Trophoblast cell (in vitro differentiated cells and primary cell): Measurements from ENCODE around the gene ARSI.

Experiments used
- DNase-seq, 2 donors: peaks; one replicate each; pipeline ENCODE4 v3.0.0-alpha.2; 2016
- H2AFZ ChIP-seq: 2 replicates; pipeline ENCODE4 v1.6.1; 2013; ENCODE audit warnings: low read length, moderate library complexity, mild to moderate bottlenecking; ENCODE audit not compliant: insufficient read depth, poor library complexity
- H2AK5ac ChIP-seq: 2 replicates; pipeline ENCODE4 v1.6.1; 2013; ENCODE audit warnings: mild to moderate bottlenecking, low read length
- H2BK120ac ChIP-seq: 2 replicates; pipeline ENCODE4 v1.6.1; 2013; ENCODE audit warnings: low read length, mild to moderate bottlenecking, moderate library complexity; ENCODE audit not compliant: insufficient read depth, poor library complexity
- H2BK12ac ChIP-seq: 2 replicates; pipeline ENCODE4 v1.6.1; 2013; ENCODE audit warnings: mild to moderate bottlenecking, low read length, moderate library complexity
- H2BK5ac ChIP-seq: 2 replicates; pipeline ENCODE4 v1.6.1; 2013; ENCODE audit warnings: low read length, low read depth, moderate library complexity, mild to moderate bottlenecking; ENCODE audit not compliant: poor library complexity
- H3K14ac ChIP-seq: 2 replicates; pipeline ENCODE4 v1.6.1; 2013; ENCODE audit warnings: mild to moderate bottlenecking, low read length
- H3K18ac ChIP-seq: 2 replicates; pipeline ENCODE4 v1.6.1; 2013; ENCODE audit warnings: mild to moderate bottlenecking, low read length
- H3K23ac ChIP-seq: 2 replicates; pipeline ENCODE4 v1.6.1; 2013; ENCODE audit warnings: low read length
- H3K27ac ChIP-seq: 2 replicates; pipeline ENCODE4 v1.5.1; 2013; ENCODE audit warnings: low read depth, mild to moderate bottlenecking, inconsistent platforms, low read length, moderate library complexity
- H3K27me3 ChIP-seq: 2 replicates; pipeline ENCODE4 v1.6.1; 2013; ENCODE audit warnings: inconsistent platforms, mild to moderate bottlenecking, low read length, moderate library complexity; ENCODE audit not compliant: insufficient read depth
- H3K36me3 ChIP-seq, 2 experiments: 1 replicate in 1 of 2; 2 replicates in 1 of 2; pipeline ENCODE4 v1.6.1; 2013; ENCODE audit warnings: low read length in 2 of 2, mild to moderate bottlenecking in 2 of 2, moderate library complexity in 1 of 2; ENCODE audit not compliant: insufficient read depth in 2 of 2, control insufficient read depth in 1 of 2
- H3K4ac ChIP-seq: 2 replicates; pipeline ENCODE4 v1.6.1; 2013; ENCODE audit warnings: low read depth, mild to moderate bottlenecking, low read length, moderate library complexity
- H3K4me1 ChIP-seq, 2 experiments: 1 replicate in 1 of 2; 2 replicates in 1 of 2; pipeline ENCODE4 v1.6.1; 2013; ENCODE audit warnings: low read length in 2 of 2, mild to moderate bottlenecking in 2 of 2, moderate library complexity in 1 of 2; ENCODE audit not compliant: insufficient read depth in 2 of 2, control insufficient read depth in 1 of 2
- H3K4me2 ChIP-seq: 2 replicates; pipeline ENCODE4 v1.6.1; 2013; ENCODE audit warnings: inconsistent platforms, mild to moderate bottlenecking, low read length, moderate library complexity
- H3K4me3 ChIP-seq: 2 replicates; pipeline ENCODE4 v1.5.1; 2013; ENCODE audit warnings: mild to moderate bottlenecking, low read depth, low read length, inconsistent platforms
- H3K79me1 ChIP-seq: one replicate; pipeline ENCODE4 v1.6.1; 2013; ENCODE audit warnings: low read length
- H3K79me2 ChIP-seq: 2 replicates; pipeline ENCODE4 v1.6.1; 2013; ENCODE audit warnings: low read length, mild to moderate bottlenecking; ENCODE audit not compliant: control insufficient read depth, insufficient read depth, poor library complexity
- H3K9ac ChIP-seq: 2 replicates; pipeline ENCODE4 v1.6.1; 2013; ENCODE audit warnings: mild to moderate bottlenecking, low read length
- H3K9me3 ChIP-seq: 2 replicates; pipeline ENCODE4 v1.6.1; 2013; ENCODE audit warnings: low read depth, mild to moderate bottlenecking, control low read depth, inconsistent platforms, low read length; ENCODE audit not compliant: insufficient read depth
- H4K12ac ChIP-seq: 2 replicates; pipeline ENCODE4 v1.6.1; 2013; ENCODE audit warnings: low read depth, mild to moderate bottlenecking, low read length, moderate library complexity
- H4K8ac ChIP-seq: 2 replicates; pipeline ENCODE4 v1.6.1; 2013; ENCODE audit warnings: low read depth, mild to moderate bottlenecking, low read length, moderate library complexity
- H4K91ac ChIP-seq: one replicate; pipeline ENCODE4 v1.6.1; 2013; ENCODE audit warnings: low read depth, mild to moderate bottlenecking, low read length, moderate library complexity
- WGBS: extraction: QIAGEN DNeasy Blood & Tissue Kit; methylation state at CpG from one replicate; pipeline ENCODE4 v1.1.7; 2013; ENCODE audit warnings: missing lambda C conversion rate; ENCODE audit not compliant: insufficient read length, insufficient coverage; ENCODE audit errors: extremely low coverage; 5-methylcytosine and 5-hydroxymethylcytosine counted together

The ARSI gene

DNA sequence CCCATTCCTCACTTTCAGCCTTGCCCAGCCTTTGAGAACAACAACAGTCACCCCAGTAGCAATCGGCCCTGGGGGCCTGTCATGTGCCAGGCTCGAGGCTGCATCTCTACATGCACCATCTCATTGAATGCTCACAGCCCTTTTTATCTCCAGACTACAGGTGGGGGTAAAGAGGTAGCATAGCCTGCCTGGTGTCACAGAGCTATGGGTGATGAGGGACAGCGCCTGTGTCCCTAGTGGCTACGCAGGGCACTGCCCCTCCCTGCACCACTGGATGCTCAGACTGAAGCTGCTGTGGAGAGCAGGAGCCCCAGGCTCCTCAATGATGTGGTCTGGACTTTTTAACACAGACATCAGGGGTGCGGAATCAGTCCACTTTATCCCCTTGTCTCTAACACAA, 15.9 kb downstream of the ARSI start:
- H3K79me2 ChIP-seq: no peaks in the 10 kb centered on the region
- no CpG with 5 or more reads among the region's 5 CpGs for WGBS
- no peaks in the 10 kb centered on the region for H3K79me1 ChIP-seq

GRCh38 chr5:150285114-150285513, 17.6 kb downstream of the ARSI start:
- no peaks in the 10 kb centered on the region for H3K9me3 ChIP-seq
- no peak overlapping the region for H3K27ac ChIP-seq
- H3K79me1 ChIP-seq: no peaks in the 10 kb centered on the region
- no peak overlapping the region for H3K4ac ChIP-seq
- DNase-seq: no peak
- no peak overlapping the region for H3K18ac ChIP-seq
- no peak overlapping the region for H3K23ac ChIP-seq
- no peak overlapping the region for H4K91ac ChIP-seq
- H2AFZ ChIP-seq: no peak overlapping the region
- no peak overlapping the region for H3K4me2 ChIP-seq
- H3K4me1 ChIP-seq: no peaks in the 10 kb centered on the region
- no peak overlapping the region for H4K12ac ChIP-seq
- no peak overlapping the region for H2AK5ac ChIP-seq
- H3K9ac ChIP-seq: no peak overlapping the region
- WGBS: no CpG with 5 or more reads among the region's 7 CpGs
- H3K4me3 ChIP-seq: no peak overlapping the region
- H4K8ac ChIP-seq: no peak overlapping the region
- H2BK5ac ChIP-seq: no peak overlapping the region
- H3K27me3 ChIP-seq: no peaks in the 10 kb centered on the region
- no peaks in the 10 kb centered on the region for H3K36me3 ChIP-seq
- H2BK120ac ChIP-seq: no peak overlapping the region
- no peaks in the 10 kb centered on the region for H3K79me2 ChIP-seq
- no peak overlapping the region for H3K14ac ChIP-seq
- H2BK12ac ChIP-seq: no peak overlapping the region

More for the DNA sequence above, 15.9 kb downstream of the ARSI start:
- no peak overlapping the region for H2BK120ac ChIP-seq
- H2AFZ ChIP-seq: no peak overlapping the region
- no peak overlapping the region for H2BK5ac ChIP-seq
- H3K23ac ChIP-seq: no peak overlapping the region
- no peaks in the 10 kb centered on the region for H3K9me3 ChIP-seq
- no peak overlapping the region for H4K91ac ChIP-seq
- no peak overlapping the region for H2BK12ac ChIP-seq
- no peaks in the 10 kb centered on the region for H3K4me1 ChIP-seq
- no peak overlapping the region for H3K4me2 ChIP-seq
- H3K4ac ChIP-seq: no peak overlapping the region
- DNase-seq: peak; percentile 55 to 78
- no peak overlapping the region for H3K4me3 ChIP-seq
- no peak overlapping the region for H3K27ac ChIP-seq
- H4K12ac ChIP-seq: no peak overlapping the region
- H3K14ac ChIP-seq: no peak overlapping the region
- H3K36me3 ChIP-seq: no peaks in the 10 kb centered on the region
- no peak overlapping the region for H3K9ac ChIP-seq
- no peak overlapping the region for H2AK5ac ChIP-seq
- no peak overlapping the region for H4K8ac ChIP-seq
- no peaks in the 10 kb centered on the region for H3K27me3 ChIP-seq
- H3K18ac ChIP-seq: no peak overlapping the region

GRCh38 chr5:150284311-150284710, 18.4 kb downstream of the ARSI start:
- no peaks in the 10 kb centered on the region for H3K79me2 ChIP-seq
- H3K79me1 ChIP-seq: no peaks in the 10 kb centered on the region
- no peak overlapping the region for H4K91ac ChIP-seq
- H3K14ac ChIP-seq: no peak overlapping the region
- no peak overlapping the region for H4K8ac ChIP-seq
- H3K23ac ChIP-seq: no peak overlapping the region
- H2AFZ ChIP-seq: no peak overlapping the region
- no peak overlapping the region for H3K9ac ChIP-seq
- H4K12ac ChIP-seq: no peak overlapping the region
- H3K4ac ChIP-seq: no peak overlapping the region
- no peak overlapping the region for H3K4me3 ChIP-seq
- no peak for DNase-seq
- H3K36me3 ChIP-seq: no peaks in the 10 kb centered on the region
- no peak overlapping the region for H2AK5ac ChIP-seq
- no peaks in the 10 kb centered on the region for H3K27me3 ChIP-seq
- no peaks in the 10 kb centered on the region for H3K4me1 ChIP-seq
- no peak overlapping the region for H2BK12ac ChIP-seq
- H3K27ac ChIP-seq: no peak overlapping the region
- H2BK120ac ChIP-seq: no peak overlapping the region
- no CpG with 5 or more reads among the region's 13 CpGs for WGBS
- H2BK5ac ChIP-seq: no peak overlapping the region
- H3K9me3 ChIP-seq: no peaks in the 10 kb centered on the region
- H3K4me2 ChIP-seq: no peak overlapping the region
- H3K18ac ChIP-seq: no peak overlapping the region

- no peak overlapping the region for H3K14ac ChIP-seq
- no peaks in the 10 kb centered on the region for H3K4me1 ChIP-seq
- H3K9ac ChIP-seq: no peak overlapping the region
- H3K4ac ChIP-seq: no peak overlapping the region
- H3K23ac ChIP-seq: no peak overlapping the region
- no peak overlapping the region for H2BK5ac ChIP-seq
- H4K8ac ChIP-seq: no peak overlapping the region
- H2AK5ac ChIP-seq: no peak overlapping the region
- H3K27ac ChIP-seq: no peak overlapping the region
- H3K18ac ChIP-seq: no peak overlapping the region
- H3K9me3 ChIP-seq: no peaks in the 10 kb centered on the region
- H3K79me1 ChIP-seq: no peaks in the 10 kb centered on the region
- H2BK12ac ChIP-seq: no peak overlapping the region
- H3K27me3 ChIP-seq: no peaks in the 10 kb centered on the region
- H4K91ac ChIP-seq: no peak overlapping the region
- no peaks in the 10 kb centered on the region for H3K79me2 ChIP-seq
- WGBS: no CpG with 5 or more reads among the region's 3 CpGs
- H2AFZ ChIP-seq: no peak overlapping the region
- H4K12ac ChIP-seq: no peak overlapping the region
- no peak overlapping the region for H2BK120ac ChIP-seq
- no peak overlapping the region for H3K4me3 ChIP-seq
- no peaks in the 10 kb centered on the region for H3K36me3 ChIP-seq
- DNase-seq: no peak
- H3K4me2 ChIP-seq: no peak overlapping the region
These were observed 18.8 kb downstream of the ARSI start for GRCh38 chr5:150283904-150284303.
